BJ (cell line): ENCODE data around the gene ISG20L2. TPM values are rescaled to one million over a fixed set of nuclear protein-coding genes. Genes with fewer than 3 reads are reported as not detected.

Experiments
- CTCF ChIA-PET: fragments of 350-600 bp; formaldehyde crosslinking; extraction: SDS; loops from one replicate; lab custom pipeline; 2021; ENCODE audit warnings: antibody characterized with exemption, inconsistent platforms; lab: Yijun Ruan, JAX
- POLR2A ChIA-PET: fragments of 300-600 bp; sonication (Branson Sonifier 250); formaldehyde crosslinking; extraction: SDS; loops from one replicate; lab custom pipeline; 2021; ENCODE audit warnings: antibody characterized with exemption; lab: Charles Lee
- DNase-seq: peaks from one replicate; pipeline ENCODE4 v3.0.0-alpha.2; 2011; ENCODE audit warnings: low read depth
- H3K27me3 ChIP-seq: 2 replicates; pipeline ENCODE4 v1.6.0; 2011; ENCODE audit warnings: low read length; ENCODE audit not compliant: control insufficient read depth, insufficient read depth
- H3K36me3 ChIP-seq: 2 replicates; pipeline ENCODE4 v1.5.1; 2011; ENCODE audit warnings: low read length; ENCODE audit not compliant: control insufficient read depth, insufficient read depth
- H3K4me3 ChIP-seq: 2 replicates; pipeline ENCODE4 v1.5.1; 2011; ENCODE audit warnings: low read depth, mild to moderate bottlenecking, control low read depth, low read length
- CTCF ChIP-seq: IDR thresholded peaks from 2 replicates; pipeline ENCODE4 v1.5.1; 2011; ENCODE audit warnings: low read depth, mild to moderate bottlenecking, control low read depth, inconsistent platforms, low read length, moderate library complexity; ENCODE audit not compliant: insufficient read depth
- polyA plus RNA-seq: library from polyadenylated mRNA; depleted of rRNA; stranded (reverse); fragments of >200 nt; gene quantifications from 2 replicates; pipeline ENCODE4 v1.2.3, GENCODE V29; 2011

Gene ISG20L2
- polyA plus RNA-seq, 1 experiment: 36.6 TPM

- TF ChIP-seq CTCF: no peak
- POLR2A ChIA-PET: interaction anchor here (2.1 kb wide), 1 partner anchor 12 kb away, joined by 10 read pairs; the partner anchor contains the start of gene MRPL24
- H3K27me3 ChIP-seq: no peaks in the 10 kb centered on the region
- H3K36me3 ChIP-seq: no peaks in the 10 kb centered on the region; the same call in 1 of the 2 replicates
- DNase-seq: no peak
- peak overlapping the region; percentile 79; the same call in 1 of the 2 replicates for H3K4me3 ChIP-seq
- CTCF ChIA-PET: interaction anchor here (0.7 to 3.1 kb wide), 7 partner anchors 12 to 107 kb away, joined by 3 to 10 read pairs (median 4); partner anchors contain the start of genes MRPL24 and PRCC
These were observed 24.4 kb upstream of the ISG20L2 start for GRCh38 chr1:156752843-156753482.

- POLR2A ChIA-PET: interaction anchor here (2.1 kb wide), 1 partner anchor 11 kb away, joined by 10 read pairs; the partner anchor contains the start of gene MRPL24
- H3K4me3 ChIP-seq: peak overlapping the region; percentile 79
- TF ChIP-seq CTCF: 0 out of 2 replicates have a peak, but pooled peaks have one; percentile 10
These were observed 23.4 kb upstream of the ISG20L2 start for GRCh38 chr1:156751757-156752481.

GRCh38 chr1:156751451-156751756, 22.8 kb upstream of the ISG20L2 start, which contains the start of gene HDGF:
Gene HDGF (minus strand): TSS chr1:156751675. CDS start chr1:156751429, 246 bp downstream.
- no peak for DNase-seq
- H3K36me3 ChIP-seq: no peaks in the 10 kb centered on the region; the same call in 1 of the 2 replicates
- ChIA-PET POLR2A (interaction anchor here (2.1 kb wide), 1 partner anchor 11 kb away, joined by 10 read pairs; the partner anchor contains the start of gene MRPL24), CTCF (interaction anchor here (1.6 to 2.1 kb wide), 3 partner anchors 11 to 108 kb away, joined by 5 to 7 read pairs (median 7); partner anchors contain the start of gene MRPL24)
- no peak for TF ChIP-seq CTCF
- peak within 1 kb of the TSS; percentile 79 for H3K4me3 ChIP-seq
- no peaks in the 10 kb centered on the region for H3K27me3 ChIP-seq

More at GRCh38 chr1:156751757-156752481, 23.4 kb upstream of the ISG20L2 start:
- CTCF ChIA-PET: interaction anchor here (0.7 to 3.1 kb wide), 8 partner anchors 11 to 108 kb away, joined by 3 to 10 read pairs (median 4); partner anchors contain the start of genes MRPL24 and PRCC
- peak; percentile 66 for DNase-seq
- Histone ChIP-seq H3K36me3 (no peaks in the 10 kb centered on the region; the same call in 1 of the 2 replicates), H3K27me3 (no peaks in the 10 kb centered on the region)

- Histone ChIP-seq H3K36me3 (peaks cover under 1% of the 10 kb centered on the region; the same call in 1 of the 2 replicates), H3K27me3 (no peaks in the 10 kb centered on the region), H3K4me3 (peak overlapping the region; percentile 79)
- ChIA-PET POLR2A (interaction anchor here (0.6 to 2.1 kb wide), 2 partner anchors 10 to 140 kb away, joined by 3 to 10 read pairs; partner anchors contain the start of gene MRPL24), CTCF (interaction anchor here (1.6 to 2.1 kb wide), 3 partner anchors 10 to 109 kb away, joined by 5 to 7 read pairs (median 7); partner anchors contain the start of gene MRPL24)
- no peak for DNase-seq
- TF ChIP-seq CTCF: no peak
These were observed 22.3 kb upstream of the ISG20L2 start for GRCh38 chr1:156750711-156751450.
